Skin of body (tissue), 2 donors: ENCODE data around the gene ELN. TPM values are rescaled to one million over a fixed set of nuclear protein-coding genes. Genes with fewer than 3 reads are reported as not detected.
A peak's percentile ranks its signal among the peaks of the same experiment; 100 is the strongest.
"Not testable (repeated sequence)": the region's sequence is repeated elsewhere in the genome, so short reads cannot be mapped to it uniquely, and the experiment has no call there.

Source experiments
- DNase-seq: peaks from one replicate; lab custom pipeline; 2025; lab: John Stamatoyannopoulos, UW
- total RNA-seq: library from RNA; depleted of rRNA; stranded (reverse); fragments of >200 nt; gene quantifications from one replicate; pipeline ENCODE4 v1.2.3, GENCODE V29; 2014

Gene ELN
- total RNA-seq, 1 donor from 2014 or later, result 321 TPM

GRCh38 chr7:74040791-74041520 is 13.0 kb downstream of the ELN start:
- DNase-seq, result no peak

GRCh38 chr7:74042746-74043522 is 15.0 kb downstream of the ELN start:
- no peak for DNase-seq

GRCh38 chr7:74043523-74043951 is 15.6 kb downstream of the ELN start:
- DNase-seq, result no peak

- no peak for DNase-seq
Measured at GRCh38 chr7:74044366-74045350, 16.7 kb downstream of the ELN start.

- not testable (repeated sequence) for DNase-seq
Measured at GRCh38 chr7:74046581-74046980, 18.6 kb downstream of the ELN start.

GRCh38 chr7:74047804-74048380 is 19.9 kb downstream of the ELN start:
- no peak for DNase-seq

- DNase-seq, result no peak
Measured at GRCh38 chr7:74048999-74049599, 21.1 kb downstream of the ELN start.

GRCh38 chr7:74049997-74050798 is 22.2 kb downstream of the ELN start:
- no peak for DNase-seq

- peak; percentile 48 for DNase-seq
Measured at GRCh38 chr7:74051193-74051592, 23.2 kb downstream of the ELN start.

GRCh38 chr7:74051629-74052410 is 23.8 kb downstream of the ELN start:
- no peak for DNase-seq

- DNase-seq, result no peak
Measured at GRCh38 chr7:74052628-74053027, 24.7 kb downstream of the ELN start.

GRCh38 chr7:74053589-74054186 is 25.7 kb downstream of the ELN start:
- DNase-seq, result no peak

GRCh38 chr7:74056096-74056915 is 28.3 kb downstream of the ELN start:
- no peak for DNase-seq

GRCh38 chr7:74057216-74057925 is 29.4 kb downstream of the ELN start:
- DNase-seq, result no peak

- no peak for DNase-seq
Measured at GRCh38 chr7:74057987-74058386, 30.0 kb downstream of the ELN start.

GRCh38 chr7:74058486-74058885 is 30.5 kb downstream of the ELN start:
- DNase-seq, result no peak

- no peak for DNase-seq
Measured at GRCh38 chr7:74059037-74059436, 31.1 kb downstream of the ELN start.
